Superior temporal gyrus (tissue), 1 donor: ENCODE data around the gene C4orf50.

Experiments used
- DNase-seq: peaks from one replicate; pipeline ENCODE4 v3.0.0-alpha.2; 2016; ENCODE audit errors: extremely low spot score

Gene C4orf50

DNA sequence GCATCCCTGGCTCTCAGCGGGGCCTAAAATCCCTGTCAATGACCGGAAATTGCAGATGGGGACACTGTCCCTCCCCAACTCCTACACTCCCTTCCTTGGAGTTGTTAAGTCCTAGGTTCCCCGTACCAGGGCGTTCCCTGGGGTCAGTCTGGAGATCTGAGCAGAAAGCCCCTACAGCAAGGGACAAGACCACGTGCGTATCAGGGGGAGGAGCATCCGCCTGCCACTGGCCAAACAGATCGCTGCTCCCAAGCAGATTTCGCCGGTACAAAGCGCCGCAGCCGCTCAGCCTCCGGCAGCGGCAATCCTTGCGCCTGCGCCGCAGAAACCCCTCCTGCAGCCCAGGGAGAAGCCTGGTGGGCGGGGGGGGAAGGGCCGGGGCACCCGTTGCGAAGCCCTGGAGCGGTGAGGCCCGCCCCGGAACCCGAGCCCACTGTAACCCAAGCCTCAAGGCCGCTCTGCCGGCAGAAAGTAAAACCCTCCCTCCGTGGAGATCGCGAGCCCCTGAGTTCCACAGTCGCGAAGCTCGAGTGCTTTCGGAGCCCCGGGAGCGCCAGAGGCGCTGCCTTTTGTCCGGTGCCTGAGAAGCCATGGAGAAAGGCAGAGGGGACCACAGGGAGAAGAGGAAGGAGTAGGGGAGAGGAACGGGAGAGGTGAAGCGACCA is 128.0 kb downstream of the C4orf50 start:
- DNase-seq, result peak; percentile 75

DNA sequence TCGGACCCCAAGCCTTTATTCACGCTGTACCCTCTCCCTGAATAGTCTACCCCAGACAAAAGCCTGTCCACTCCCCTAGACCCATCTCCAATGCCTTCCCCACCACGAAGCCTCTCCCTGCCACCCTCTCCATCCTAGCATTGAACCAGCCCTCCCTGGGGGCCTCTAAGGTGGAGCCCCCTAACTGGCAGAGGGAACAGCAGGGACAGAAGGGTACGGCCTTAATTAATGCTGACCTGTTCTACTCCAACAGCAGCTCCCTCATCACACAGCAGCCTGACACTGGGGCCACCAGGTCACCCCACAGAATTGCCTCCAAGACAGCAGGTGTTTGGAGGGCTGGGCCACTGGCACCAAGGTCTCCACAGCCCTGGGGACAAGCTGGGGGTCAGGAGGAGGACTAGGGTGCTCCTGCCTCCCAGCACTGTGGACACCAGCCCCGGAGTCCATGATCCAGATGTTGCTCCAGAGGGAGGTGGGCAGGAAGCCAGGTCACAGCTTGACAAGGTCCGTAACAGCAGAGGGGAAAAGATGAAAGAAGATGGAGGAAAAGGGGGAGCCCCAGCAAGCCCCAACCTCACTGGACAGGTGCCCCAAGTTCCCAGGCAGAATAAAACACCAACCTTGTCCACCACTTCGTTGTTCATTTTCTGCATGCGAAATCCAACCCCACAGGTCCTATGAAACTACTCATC is 129.1 kb downstream of the C4orf50 start:
- no peak for DNase-seq

DNA sequence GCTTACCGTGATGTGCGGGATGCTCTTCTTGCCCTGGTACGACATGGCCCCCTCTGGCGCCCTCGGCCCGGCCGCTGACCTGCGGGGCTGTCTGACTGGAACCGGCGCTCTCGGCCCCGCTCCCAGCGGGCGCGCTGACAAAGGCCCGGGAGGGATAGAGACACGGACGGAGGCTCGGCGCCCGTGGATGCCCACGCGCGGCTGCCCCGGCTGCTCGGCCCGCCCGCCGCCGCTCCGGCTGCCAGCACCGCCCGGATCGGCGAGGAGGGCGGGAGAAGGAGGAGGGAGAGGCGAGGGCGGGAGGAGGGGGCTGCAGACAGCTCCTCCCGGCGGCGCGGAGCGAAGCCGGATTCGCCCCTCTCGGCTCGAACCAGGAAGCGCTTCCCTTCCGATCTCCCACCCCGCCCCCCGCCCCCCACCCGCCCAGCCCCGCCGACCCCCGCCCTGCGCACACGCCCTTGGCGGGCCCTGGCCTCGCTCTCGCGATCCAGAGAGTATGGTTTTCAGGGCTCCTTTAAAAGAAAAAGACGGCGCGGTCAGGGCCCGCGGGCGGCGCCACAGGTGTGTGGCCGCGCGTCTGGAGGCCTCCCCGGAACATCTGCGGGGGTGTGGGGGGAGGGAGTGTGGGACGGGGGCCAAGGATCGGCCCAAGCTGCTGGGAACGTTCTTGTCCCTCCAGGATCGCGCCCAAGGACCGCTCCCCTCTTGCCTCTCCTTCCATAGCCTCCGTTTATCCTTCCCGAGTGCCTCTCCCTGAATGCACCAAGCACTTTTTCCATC is 129.8 kb downstream of the C4orf50 start:
- DNase-seq, result no peak

DNA sequence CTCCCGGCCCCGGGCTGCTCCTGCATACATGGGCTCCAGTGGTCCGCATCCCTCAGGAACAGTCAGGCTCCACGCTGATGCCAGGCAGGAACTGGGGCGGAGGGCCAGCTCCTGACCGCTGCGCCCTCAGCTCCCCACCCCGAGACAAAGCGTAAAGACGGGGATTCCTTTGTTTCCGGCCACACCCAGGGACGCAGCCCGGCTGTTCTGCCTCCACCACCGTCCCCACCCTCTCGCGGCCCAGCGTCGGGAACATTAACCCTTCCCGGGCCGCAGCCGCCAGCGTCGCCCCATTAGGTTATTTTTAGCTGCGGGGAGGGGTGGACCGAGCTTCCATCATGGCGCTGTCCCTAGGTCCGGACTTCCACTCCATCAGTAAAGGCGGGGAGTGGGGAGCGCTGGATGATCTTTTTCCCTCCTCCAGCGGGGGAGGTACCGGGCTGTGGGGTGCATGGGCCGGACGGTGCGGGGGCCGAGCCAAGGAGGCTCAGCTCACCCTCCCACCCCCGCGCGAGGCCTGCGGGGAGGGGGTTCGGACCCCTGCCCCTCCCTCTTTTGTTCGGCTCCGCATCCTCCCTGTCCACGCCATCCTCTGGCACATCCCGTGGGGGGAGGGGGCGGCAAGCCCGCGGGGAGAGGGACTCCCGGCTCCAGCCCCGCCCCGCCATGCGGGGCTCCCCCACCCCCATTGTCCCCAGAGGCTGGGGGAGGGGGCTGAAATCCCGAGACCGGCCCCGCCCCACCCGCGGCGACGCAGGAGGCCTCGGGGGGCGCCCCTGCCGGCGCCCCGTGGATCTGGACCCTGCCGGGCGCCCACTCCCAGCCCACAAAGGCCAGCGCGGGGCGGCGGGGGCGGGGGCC is 130.6 kb downstream of the C4orf50 start:
- DNase-seq, result no peak

DNA sequence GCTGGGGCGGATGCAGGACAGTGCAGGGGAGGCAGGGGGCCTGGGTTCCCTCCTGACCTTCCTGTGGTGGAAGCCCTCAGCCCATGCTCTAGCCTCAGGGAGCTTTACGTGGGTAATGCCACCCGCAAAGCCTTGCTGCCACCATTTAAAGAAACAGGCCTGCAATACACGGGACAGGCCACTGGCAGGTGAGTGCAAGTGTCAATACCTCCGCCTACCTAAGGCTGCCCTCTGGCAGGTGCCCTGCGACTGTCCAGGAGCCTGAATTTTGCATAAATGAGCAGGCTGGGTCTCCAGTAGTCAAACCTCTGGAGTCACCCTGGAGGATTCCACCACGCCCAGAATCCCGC is 131.2 kb downstream of the C4orf50 start:
- no peak for DNase-seq

DNA sequence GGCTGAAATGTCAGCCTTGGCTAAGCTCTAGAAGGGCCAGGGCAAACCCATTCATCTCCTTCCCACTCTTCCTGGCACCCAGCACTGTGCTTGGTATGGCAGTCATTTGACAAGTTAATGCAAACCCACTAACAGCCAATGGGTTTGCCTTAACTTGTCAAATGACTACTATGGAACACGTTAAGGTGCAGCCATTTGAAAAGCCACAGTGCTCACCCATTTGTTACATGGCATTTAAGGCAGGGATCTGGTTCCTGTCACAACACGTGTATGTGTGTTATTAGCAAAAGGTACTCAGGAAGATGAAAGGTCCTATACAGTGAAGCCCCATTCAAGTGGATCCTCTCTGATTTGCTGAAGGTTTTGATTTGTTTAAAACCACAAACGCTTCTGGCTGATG is 132.5 kb downstream of the C4orf50 start:
- no peak for DNase-seq

DNA sequence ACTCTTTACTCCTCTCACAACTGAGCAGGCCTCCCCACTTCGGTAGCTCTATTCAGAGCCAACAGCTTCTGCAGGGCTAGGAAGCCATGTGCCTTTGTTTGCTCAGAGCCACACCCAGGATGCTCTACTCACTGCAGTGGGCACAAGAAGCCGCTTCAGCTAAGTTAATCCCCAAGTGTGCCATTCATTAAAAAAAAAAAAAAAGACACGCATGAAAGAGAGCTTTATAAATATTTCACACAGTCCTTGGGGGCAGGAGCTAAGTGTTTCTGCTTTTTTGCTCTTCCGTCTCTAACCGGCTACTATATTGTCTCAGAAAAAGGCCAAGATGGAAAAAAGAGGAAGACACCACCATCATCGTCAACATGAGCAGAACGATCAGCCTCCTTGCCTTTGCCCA is 133.4 kb downstream of the C4orf50 start:
- no peak for DNase-seq

DNA sequence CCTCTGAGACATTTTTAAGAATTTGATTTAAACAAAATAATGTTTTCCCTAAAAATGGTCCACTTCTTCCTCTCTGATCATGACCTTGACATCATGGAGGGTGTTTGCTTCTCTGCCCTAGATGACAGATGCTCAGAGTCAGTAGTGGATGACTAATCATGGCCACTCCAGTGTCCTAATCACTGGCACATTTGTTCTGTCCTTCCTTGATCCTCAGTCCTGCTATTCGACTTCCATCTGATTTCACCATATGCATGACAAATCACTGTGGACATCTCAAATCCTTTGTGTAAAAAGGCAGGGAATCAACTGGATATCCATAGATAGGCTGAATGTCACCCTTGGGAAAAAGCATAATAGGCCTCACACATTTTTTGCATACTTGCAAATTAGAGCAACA is 134.3 kb downstream of the C4orf50 start:
- no peak for DNase-seq

DNA sequence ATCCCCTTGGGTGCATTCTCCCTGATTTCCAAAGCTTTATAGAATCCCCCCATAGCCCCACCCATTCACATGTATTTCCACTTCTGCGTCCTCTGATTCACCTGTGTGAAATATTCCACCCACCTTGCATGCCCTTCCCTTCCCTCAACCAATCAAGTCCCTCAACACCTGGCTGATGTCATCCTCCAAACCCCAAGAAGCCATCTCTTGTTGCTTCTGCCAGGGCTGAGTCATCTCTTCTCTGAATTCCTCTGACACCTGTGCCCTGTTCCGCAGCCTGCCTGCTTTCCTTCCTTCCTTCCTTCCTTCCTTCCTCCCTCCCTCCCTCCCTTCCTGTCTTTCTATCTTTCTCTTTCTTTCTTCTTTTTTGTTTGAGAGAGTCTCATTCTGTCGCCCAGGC is 135.3 kb downstream of the C4orf50 start:
- DNase-seq, result no peak

DNA sequence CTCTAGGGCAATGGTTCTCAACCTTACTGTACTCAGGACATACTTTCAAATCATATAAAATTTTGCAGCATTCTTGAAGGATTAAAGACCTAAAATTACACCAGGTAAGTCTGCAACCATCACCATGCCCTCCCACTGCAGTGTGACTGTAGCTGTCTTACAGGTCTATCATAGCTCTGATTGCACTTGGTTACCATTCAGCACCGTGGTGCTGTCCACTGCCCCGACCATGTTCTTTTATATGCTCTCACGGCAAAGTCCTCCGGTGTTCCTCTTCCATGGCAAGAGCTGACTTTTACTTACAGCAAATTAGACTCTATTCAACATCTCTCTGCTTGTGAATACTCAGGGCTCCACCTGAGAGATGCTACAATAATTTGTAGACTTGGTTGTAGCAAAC is 136.9 kb downstream of the C4orf50 start:
- DNase-seq, result no peak

DNA sequence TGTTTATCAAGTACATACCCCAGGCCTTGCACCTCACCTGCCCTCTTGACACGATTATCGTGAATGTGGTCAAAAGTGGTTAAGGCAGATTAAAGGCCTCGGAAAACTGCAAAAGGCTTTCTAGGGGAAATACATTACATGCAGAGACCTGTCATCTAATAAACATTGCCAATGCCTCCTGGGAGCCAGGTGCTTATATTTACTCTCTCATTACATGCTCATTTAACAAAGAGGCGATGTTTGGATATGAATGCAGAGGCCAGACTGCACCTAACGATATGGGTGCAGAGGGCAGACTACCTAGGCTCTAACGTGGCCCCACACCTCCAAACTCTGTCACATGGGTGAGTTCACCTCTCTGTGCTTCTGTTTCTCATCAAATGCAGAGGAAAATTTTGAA is 139.9 kb downstream of the C4orf50 start:
- DNase-seq, result no peak

DNA sequence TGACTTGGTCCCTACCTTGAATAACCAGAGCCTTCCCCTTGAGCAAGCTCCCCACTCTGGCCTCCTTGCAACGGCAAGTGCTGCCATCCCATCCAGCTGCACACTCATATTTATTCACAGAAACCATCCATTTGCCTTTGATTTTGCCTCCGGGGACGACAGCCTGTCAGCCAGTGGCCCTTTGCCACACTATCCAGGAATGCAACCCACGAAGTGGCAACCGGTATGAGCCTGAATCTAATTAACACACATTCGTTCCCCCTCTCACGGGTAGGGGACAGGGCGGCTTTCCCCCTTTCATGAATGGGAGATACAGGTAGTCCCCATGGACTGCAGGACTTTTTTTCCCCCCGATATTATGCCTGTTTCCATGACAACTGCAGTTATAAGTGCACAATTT is 140.8 kb downstream of the C4orf50 start:
- no peak for DNase-seq

DNA sequence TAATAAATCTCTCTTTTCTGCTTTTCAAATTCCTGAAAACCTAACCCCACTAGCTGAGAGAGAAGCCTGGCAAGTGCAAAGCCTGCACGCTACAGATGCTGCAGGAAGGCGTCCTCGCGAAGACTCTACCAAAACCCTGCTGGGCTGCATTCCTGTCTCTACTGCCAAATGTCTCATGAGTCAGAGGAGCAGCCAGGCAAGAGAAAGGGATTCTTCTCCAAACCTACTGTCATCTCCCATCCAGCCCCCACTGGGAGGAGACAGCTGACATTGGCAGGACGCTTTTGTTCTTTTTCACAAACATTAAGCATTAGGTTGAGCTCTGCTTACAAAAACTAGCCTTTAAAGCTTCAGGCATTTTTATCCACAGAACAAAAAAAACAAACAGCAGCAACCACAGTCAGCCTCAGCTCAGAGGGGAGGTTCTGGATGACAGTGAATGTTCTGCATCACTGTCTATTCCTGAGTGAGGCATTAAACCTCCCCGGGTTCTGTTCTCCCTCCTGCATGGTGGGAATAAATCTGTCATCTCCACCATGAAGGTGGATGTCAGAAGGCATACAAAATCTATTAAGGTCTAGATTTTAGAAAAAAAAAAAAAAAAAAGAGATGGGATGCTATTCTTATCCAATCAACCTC is 143.3 kb downstream of the C4orf50 start:
- no peak for DNase-seq

DNA sequence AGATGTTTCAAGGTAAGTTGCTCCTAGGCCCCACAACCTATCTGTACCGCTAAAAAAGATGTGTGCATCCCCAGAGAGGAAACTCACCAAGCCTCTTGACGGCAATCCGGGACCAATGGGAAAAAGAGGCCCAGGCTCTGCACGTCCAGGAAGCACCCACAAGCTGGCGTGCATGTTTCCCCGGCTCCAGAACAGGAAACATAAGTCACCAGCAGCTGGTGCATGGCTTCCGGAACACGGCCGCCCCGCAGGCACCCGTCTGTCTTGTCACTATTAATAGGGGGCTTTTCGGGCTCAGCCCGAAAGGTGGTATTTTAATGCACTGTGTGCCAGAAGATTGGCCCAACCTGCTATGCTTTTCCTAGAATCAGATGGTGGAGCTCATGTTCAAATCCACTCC is 147.5 kb downstream of the C4orf50 start:
- no peak for DNase-seq

DNA sequence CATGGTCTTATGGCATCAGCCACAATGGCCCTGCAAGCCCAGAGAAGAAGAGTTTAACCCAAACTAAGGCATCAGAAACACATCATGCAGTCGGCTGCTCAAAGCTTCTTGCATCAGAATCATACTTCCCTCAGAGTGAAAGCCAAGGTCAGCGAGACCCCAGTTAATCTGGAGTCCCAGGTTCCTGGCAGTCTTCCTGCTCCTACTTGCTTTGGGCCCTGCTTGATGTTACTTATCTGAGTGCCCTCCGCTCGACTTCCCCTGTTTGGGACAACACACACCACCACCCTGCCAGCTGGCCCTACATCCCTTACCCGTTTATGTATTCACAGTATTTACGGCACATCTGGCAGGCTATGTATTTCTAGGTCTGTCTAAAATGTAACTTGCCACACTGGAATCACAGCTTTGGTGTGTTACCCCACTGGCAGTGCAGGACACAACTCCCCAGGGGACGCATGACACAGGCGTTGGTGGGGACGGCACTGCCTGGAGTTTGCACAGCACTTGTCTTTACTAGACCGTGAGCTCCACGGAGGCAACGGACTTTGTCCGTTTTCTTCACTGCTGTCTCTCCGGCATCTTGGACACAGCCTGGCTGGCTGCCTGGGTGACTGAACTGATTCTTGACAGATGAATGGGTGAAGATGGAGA is 148.1 kb downstream of the C4orf50 start:
- DNase-seq, result no peak

DNA sequence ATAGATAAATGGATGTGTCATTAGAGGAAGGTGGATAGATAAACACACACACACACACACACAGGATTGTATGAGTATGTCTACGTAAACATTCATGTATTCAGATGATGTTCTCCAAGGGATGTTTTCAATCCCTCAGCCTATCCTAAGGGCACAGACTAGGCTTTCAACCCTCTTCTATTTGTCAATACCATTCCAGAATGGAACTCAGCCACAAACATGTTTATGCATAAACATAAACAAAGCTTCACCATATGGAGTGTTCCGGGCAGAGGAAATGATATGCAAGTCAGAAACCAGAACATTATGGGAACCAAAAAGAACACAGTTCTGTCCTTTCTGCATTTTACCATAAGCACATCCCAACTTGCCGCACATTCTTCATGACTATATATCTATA is 150.4 kb downstream of the C4orf50 start:
- no peak for DNase-seq

DNA sequence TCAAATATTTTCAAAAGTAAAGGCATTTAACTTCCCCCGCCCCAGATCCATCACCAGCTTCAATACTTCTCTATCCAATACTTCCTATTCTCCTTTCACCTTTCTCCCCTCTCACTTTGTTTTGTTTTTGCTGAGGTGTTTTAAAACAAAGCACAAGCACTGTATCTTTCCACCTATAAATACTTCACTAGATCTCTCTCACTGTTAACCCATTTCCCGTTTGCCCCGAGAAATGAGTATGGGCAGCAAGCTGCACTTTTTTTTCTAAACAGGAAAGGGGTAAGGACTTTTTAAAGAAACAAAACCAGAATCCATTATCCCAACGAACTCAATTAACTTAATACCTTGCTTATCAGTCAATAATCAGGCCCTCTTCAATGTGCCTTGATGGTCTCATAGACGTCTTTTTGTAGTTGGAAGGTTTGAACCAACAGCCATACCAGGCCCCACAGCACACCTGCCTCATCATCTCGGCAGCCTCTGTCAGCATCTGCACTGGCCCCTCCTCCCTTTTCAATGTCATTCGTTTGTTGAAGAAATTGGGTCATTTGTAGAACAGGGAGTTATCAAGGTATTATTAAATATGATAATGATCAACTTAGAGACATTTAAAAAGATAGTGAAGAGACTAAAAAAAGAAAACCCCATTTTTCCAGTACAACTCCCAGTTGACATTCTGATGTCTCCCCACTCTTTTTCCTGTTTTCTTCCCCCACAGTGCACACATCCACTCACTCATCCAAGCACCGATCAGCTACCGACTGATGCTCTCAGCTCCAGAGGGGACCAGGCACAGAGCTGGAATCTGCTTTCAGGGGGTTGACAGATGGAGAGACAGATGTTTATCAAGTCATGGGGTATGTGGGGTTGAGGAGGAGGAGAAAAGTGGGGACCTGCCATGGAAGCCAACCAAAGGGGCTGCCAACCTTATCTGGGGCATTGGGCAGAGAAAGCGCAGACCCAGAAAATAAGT is 151.1 kb downstream of the C4orf50 start:
- DNase-seq, result no peak

DNA sequence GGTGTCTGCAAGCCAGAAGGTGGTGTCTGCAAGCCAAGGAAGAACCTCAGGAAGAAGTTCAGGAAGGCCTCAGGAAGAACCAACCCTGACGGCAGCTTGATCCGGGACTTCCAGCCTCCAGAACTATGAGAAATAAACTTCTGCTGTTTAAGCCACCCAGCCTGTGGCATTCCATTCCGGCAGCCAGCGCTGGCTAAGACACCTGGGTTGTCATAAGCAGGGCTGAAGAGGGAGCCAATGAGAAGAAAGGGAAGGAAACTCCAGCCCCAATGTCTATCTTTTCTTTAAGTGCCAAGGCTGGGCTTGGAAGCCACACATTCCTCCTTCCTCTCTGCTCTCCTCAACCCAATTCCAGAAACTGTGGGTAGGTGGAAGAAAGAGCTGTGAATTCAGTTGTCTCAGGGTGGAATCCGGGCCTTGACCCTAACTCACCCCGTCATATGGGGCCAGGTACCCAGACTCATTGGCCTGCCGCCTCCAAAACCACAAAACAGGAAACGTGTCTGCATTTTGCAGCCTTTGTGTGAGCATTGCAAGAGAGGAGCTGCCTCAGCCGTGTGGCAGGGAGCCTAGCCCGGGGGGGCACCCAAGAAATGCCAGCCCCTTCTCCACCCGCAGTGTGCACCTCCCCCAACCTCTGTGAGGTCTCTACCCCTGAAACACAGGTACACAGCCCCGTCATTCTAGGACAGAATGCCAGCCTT is 152.2 kb downstream of the C4orf50 start:
- DNase-seq, result no peak

DNA sequence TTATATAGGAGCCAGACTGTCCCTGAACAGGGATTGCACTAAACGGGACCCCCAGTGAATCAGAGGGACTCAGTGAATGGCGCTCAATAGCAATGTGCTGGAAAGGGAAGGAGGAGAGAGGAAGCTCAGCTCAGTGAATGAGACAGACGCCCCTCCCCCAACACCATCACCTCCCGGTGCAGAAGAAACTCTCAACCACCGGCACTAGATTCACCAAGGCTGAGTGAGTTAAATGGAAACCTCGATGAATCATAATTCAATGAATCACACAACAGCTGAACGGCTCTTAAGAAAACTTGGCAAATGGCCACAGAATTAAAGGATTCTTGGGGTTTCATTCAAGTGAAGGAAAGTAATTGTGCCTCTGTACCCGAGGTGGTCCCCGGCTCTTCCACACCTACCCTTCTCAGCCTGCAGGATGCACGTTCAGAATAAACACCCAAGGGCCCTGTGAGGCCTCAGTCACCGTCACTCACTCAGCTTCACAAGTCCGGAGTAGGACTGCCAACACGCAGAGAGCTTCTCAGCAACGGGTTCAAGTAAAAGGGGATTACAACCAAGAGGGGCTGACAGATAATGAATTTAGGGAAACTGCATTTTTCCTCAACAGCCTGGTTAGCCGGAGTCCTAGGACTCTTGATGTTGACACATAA is 154.6 kb downstream of the C4orf50 start:
- no peak for DNase-seq
